DOHH2 (cell line): Measurements from ENCODE around the gene B3GLCT.

Source experiments
- H3F3A ChIP-seq: fragments of 200-600 bp; sonication (generic), shearing (Covaris generic); 2 replicates; pipeline ENCODE4 v1.6.0; 2016; ENCODE audit warnings: antibody characterized with exemption, mild to moderate bottlenecking; ENCODE audit not compliant: control insufficient read depth, insufficient read depth
- H3K27ac ChIP-seq: fragments of 200-600 bp; sonication (generic); 2 replicates; pipeline ENCODE4 v1.5.1; 2014; ENCODE audit warnings: low read depth, mild to moderate bottlenecking, low read length, moderate library complexity
- H3K27me3 ChIP-seq: fragments of 200-600 bp; sonication (generic); 2 replicates; pipeline ENCODE4 v1.6.1; 2014; ENCODE audit warnings: mild to moderate bottlenecking, low read length, mixed read lengths; ENCODE audit not compliant: control insufficient read depth
- H3K36me3 ChIP-seq: fragments of 200-600 bp; sonication (generic); 2 replicates; pipeline ENCODE4 v1.6.1; 2014; ENCODE audit warnings: mild to moderate bottlenecking, low read length, moderate library complexity, mixed read lengths; ENCODE audit not compliant: control insufficient read depth
- H3K4me1 ChIP-seq: fragments of 200-600 bp; sonication (generic); 2 replicates; pipeline ENCODE4 v1.6.1; 2014; ENCODE audit warnings: mild to moderate bottlenecking, low read length, mixed read lengths; ENCODE audit not compliant: control insufficient read depth
- H3K4me2 ChIP-seq: fragments of 200-600 bp; sonication (generic); 2 replicates; pipeline ENCODE4 v1.6.0; 2014; ENCODE audit warnings: mild to moderate bottlenecking, low read length, moderate library complexity
- H3K4me3 ChIP-seq: fragments of 200-600 bp; sonication (generic); 2 replicates; pipeline ENCODE4 v1.5.1; 2014; ENCODE audit warnings: mild to moderate bottlenecking, low read length, mixed read lengths
- H3K79me2 ChIP-seq: fragments of 200-600 bp; sonication (generic); 2 replicates; pipeline ENCODE4 v1.6.1; 2014; ENCODE audit warnings: mild to moderate bottlenecking, low read length, mixed read lengths; ENCODE audit not compliant: control insufficient read depth
- H3K9me2 ChIP-seq: fragments of 200-600 bp; sonication (generic); replicated peaks from 2 replicates; pipeline ENCODE4 v1.6.1; 2014; ENCODE audit warnings: mild to moderate bottlenecking, low read length, mixed read lengths; ENCODE audit not compliant: control insufficient read depth
- H3K9me3 ChIP-seq: fragments of 200-600 bp; sonication (generic); 2 replicates; pipeline ENCODE4 v1.6.1; 2014; ENCODE audit warnings: antibody characterized with exemption, low read length, mixed read lengths; ENCODE audit not compliant: control insufficient read depth, insufficient read depth
- H4K20me1 ChIP-seq: fragments of 200-600 bp; sonication (generic); 2 replicates; pipeline ENCODE4 v1.6.0; 2014; ENCODE audit warnings: low read depth, mild to moderate bottlenecking, antibody characterized with exemption, low read length, moderate library complexity; ENCODE audit not compliant: control insufficient read depth, insufficient read depth
- CTCF ChIP-seq: fragments of 200-600 bp; sonication (generic); IDR thresholded peaks from one replicate; pipeline ENCODE4 v1.5.1; 2014; ENCODE audit warnings: antibody characterized with exemption, mild to moderate bottlenecking, low read depth, low read length; ENCODE audit not compliant: poor library complexity, severe bottlenecking
- EZH2phosphoT487 ChIP-seq: fragments of 200-600 bp; sonication (generic); IDR thresholded peaks from 2 replicates; pipeline ENCODE4 v1.6.1; 2017; ENCODE audit warnings: borderline replicate concordance, mild to moderate bottlenecking, antibody characterized with exemption, low read length, moderate library complexity, mixed read lengths

Gene B3GLCT

GRCh38 chr13:31380715-31381114, 180.9 kb downstream of the B3GLCT start:
- Histone ChIP-seq H3K27ac (peak overlapping the region; percentile 73), H3F3A (peaks cover 13% of the 10 kb centered on the region), H3K9me2 (no peaks in the 10 kb centered on the region), H3K36me3 (no peaks in the 10 kb centered on the region), H3K4me3 (peak overlapping the region; percentile 40), H3K79me2 (no peaks in the 10 kb centered on the region), H3K4me1 (peaks cover 52% of the 10 kb centered on the region), H3K27me3 (no peaks in the 10 kb centered on the region), H3K4me2 (peak overlapping the region; percentile 64), H4K20me1 (no peaks in the 10 kb centered on the region), H3K9me3 (peaks cover 7% of the 10 kb centered on the region; the same call in 1 of the 2 replicates)
- TF ChIP-seq EZH2phosphoT487 (no peak), CTCF (no peak)
